Skin epidermis (tissue), 12 donors: ENCODE measurements around the gene SOS2.

Source experiments
- H3K27ac ChIP-seq, 21 experiments: fragments of 200-600 bp; sonication (generic) in 11 of 21; one replicate each; pipeline ENCODE4 v1.5.0; 2020; ENCODE audit warnings: mild to moderate bottlenecking in 3 of 21, inconsistent platforms in 2 of 21, moderate library complexity in 2 of 21
- H3K4me3 ChIP-seq, 7 experiments: fragments of 200-600 bp; sonication (generic) in 2 of 7; one replicate each; pipeline ENCODE4 v1.5.0; 2020; ENCODE audit warnings: inconsistent platforms in 2 of 7, mild to moderate bottlenecking in 2 of 7, moderate library complexity in 1 of 7

The SOS2 gene

DNA sequence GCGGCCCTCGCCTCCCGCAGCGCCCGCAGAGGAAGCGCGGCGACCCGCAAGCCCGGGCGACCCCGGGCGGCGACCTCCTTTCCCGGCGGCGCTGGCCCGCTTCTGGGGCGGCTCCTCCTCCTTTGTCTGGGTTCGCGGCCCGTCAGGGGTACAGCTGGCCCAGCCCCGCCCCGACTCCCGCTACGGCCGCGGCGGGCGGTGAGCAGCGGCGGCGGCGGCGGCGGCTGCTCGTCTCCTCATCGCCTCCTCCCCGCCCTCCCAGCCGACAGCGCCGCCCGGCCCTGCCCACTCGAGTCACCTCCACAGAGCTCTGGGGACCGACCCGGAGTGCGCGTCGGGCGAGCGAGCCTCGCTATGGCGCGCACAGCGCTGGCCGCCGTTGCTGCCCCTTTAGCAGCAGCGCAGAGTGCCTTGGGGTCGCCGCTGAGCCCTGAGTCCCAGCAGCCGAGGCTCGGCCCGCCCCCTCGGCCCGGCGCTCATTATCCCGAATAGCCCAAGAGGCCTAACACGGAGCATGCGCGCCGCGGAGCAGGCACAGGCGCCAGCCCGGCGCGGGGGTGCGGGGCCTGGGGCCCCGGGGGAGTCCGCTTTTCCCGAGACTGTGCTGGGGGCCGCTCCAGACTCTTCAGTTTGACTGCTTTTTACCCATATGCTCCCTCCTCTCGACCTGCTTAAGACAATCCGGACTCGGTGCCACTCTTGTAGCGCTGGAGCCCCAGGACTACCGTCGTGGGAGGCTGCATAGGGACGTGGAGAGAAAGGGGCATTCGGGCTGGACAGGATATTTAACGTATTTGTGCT lies at the start of gene SOS2:
TSS of gene SOS2 (minus strand) at position 104 of the 801 bp plus-strand sequence. CDS start 295 bp downstream, outside the sequence.
- H3K27ac ChIP-seq, result peak within 1 kb of the TSS; percentile 79 to 98 (median 94)
- peak within 1 kb of the TSS; percentile 68 to 91 (median 84) for H3K4me3 ChIP-seq

GRCh38 chr14:50272498-50272897 lies 41.1 kb upstream of the SOS2 start:
- H3K27ac ChIP-seq, result no peak overlapping the region
- no peak overlapping the region for H3K4me3 ChIP-seq

- H3K4me3 ChIP-seq, result no peak overlapping the region
- no peak overlapping the region for H3K27ac ChIP-seq
Measured at GRCh38 chr14:50270932-50271331, 39.6 kb upstream of the SOS2 start.

- Histone ChIP-seq H3K4me3 (no peak overlapping the region), H3K27ac (no peak overlapping the region)
Measured at GRCh38 chr14:50265029-50265428, 33.7 kb upstream of the SOS2 start.

DNA sequence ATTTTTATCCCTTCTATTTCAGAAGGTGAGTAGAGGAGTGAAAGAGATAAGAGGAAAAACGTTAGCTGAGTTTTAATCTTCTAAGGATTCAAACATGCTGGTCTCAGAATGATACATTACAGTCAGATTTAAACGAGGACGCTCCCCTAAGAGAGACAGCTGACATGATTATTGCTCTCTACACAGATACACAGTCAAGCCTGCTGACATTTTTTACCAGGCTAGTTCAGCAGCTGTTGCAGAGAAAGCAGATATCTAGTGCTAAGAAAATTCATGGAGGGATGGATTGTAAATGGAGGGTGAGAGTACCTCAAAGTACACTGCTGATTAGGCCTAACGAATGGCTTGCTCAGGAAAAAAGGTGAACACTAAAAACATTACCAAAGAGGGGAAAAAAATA lies 31.9 kb upstream of the SOS2 start:
- no peak overlapping the region for H3K27ac ChIP-seq

GRCh38 chr14:50262865-50263264 lies 31.5 kb upstream of the SOS2 start:
- no peak overlapping the region for H3K4me3 ChIP-seq
- H3K27ac ChIP-seq, result no peak overlapping the region

More for the DNA sequence above, 31.9 kb upstream of the SOS2 start:
- H3K4me3 ChIP-seq, result no peak overlapping the region

GRCh38 chr14:50260511-50260910 lies 29.1 kb upstream of the SOS2 start:
- H3K4me3 ChIP-seq, result no peak overlapping the region

DNA sequence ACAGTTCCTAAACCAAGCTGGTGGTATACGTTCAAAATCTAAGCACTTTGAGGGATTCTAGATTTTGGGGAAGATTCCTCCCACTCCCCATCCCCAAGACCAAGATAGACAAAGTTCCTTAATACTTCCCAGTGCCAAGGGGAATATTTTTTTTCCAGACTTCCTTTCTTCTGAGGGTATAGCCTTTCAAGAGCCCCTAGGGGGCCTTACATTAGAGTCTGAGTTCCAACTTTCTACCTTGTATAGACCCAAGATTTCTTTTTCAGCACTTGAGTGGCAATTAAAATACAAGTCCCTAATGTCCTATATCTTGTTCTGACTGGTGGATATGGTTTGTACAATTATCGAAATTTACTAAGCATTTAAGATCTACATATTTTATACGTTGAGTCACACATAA lies 28.7 kb upstream of the SOS2 start:
- H3K27ac ChIP-seq, result no peak overlapping the region
- H3K4me3 ChIP-seq, result no peak overlapping the region

More at GRCh38 chr14:50260511-50260910, 29.1 kb upstream of the SOS2 start:
- no peak overlapping the region for H3K27ac ChIP-seq

DNA sequence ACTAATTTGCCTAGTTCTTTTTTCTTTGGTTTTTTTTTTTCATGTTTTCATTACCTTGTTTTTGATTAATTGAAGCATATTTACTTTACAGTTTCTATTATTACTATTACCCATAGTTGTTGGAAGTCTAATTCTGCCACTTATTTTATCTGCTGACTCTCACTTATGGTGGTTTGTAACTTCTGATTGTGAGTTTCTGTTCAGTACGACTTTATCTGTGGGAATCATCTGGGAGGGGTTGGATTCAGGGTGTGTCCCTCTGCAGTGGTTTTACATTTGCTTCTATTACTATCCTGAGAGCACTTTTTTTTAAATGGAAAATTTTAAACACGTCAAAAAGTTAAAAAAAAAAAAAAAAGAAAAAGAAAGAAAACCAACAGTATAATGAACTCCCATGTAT lies 26.4 kb upstream of the SOS2 start:
- peak overlapping the region in 1 of 21 experiments; percentile 38 for H3K27ac ChIP-seq
- H3K4me3 ChIP-seq, result no peak overlapping the region

DNA sequence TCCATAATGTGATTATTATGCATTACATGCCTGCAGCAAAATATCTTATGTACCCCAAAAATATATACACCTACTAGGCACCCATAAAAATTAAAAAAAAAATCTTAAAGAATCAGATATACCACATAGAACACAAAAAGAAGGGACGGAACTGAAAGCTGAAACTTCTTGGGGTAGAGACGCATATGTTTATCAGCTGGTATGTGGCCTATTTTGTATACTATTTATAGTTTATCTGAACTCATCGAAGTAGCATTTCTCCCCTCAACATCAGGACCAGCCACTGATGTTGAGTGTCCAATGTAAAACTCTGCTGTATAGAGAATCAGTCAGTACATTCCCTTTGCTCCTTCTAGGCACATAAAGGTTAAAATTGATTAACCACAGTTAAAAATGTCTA lies 22.9 kb upstream of the SOS2 start:
- Histone ChIP-seq H3K4me3 (no peak overlapping the region), H3K27ac (no peak overlapping the region)

GRCh38 chr14:50249136-50249775 lies 17.9 kb upstream of the SOS2 start:
- Histone ChIP-seq H3K27ac (no peak overlapping the region), H3K4me3 (no peak overlapping the region)

GRCh38 chr14:50247245-50247644 lies 15.9 kb upstream of the SOS2 start:
- H3K27ac ChIP-seq, result no peak overlapping the region

GRCh38 chr14:50242566-50243310 lies 11.4 kb upstream of the SOS2 start:
- no peak overlapping the region for H3K27ac ChIP-seq
- no peak overlapping the region for H3K4me3 ChIP-seq

More at GRCh38 chr14:50247245-50247644, 15.9 kb upstream of the SOS2 start:
- H3K4me3 ChIP-seq, result no peak overlapping the region

DNA sequence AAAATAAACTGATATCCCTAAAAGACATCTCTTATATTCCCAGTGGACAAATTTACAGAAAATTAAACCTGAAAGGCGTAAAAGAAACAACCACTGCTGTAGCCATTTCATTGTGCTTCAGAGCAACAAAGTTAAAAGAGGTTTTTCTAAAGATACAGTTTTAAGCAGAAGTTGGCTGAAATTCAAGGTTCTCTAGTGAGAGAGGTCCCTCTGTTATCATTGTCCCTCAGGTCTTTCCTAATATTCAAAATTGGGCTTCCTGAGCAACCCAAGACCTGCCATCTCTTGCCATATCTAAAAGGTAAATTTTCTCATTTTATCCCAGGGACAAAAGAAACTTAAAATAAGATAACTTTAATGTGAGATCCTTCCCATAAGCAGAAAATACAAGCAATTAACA lies 10.7 kb upstream of the SOS2 start:
- no peak overlapping the region for H3K4me3 ChIP-seq
- no peak overlapping the region for H3K27ac ChIP-seq

DNA sequence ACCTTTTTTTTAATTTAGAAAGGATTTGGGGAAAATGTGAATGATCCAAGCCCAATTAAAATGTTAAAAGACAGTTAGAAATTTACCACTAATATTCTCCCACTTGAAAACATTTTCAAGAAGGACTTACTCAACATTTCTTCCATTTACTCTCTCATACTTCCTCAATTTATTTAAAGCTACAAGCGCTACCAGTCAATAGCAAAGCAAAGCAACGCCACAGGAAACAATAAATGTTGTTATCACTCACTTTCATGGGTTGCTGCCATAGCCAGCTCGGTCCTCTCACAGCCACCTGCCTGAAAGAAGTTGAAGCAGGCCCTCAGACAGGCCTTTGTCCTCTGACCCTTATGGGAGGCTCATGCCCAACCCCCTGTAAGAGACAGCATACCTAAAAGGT lies 6.0 kb upstream of the SOS2 start:
- no peak overlapping the region for H3K27ac ChIP-seq
- H3K4me3 ChIP-seq, result no peak overlapping the region

GRCh38 chr14:50233951-50234250 lies 2.5 kb upstream of the SOS2 start:
- no peak overlapping the region for H3K27ac ChIP-seq

GRCh38 chr14:50233166-50233950 lies 2.0 kb upstream of the SOS2 start:
- no peak overlapping the region for H3K4me3 ChIP-seq
- H3K27ac ChIP-seq, result peak overlapping the region in 1 of 21 experiments; percentile 3

More at GRCh38 chr14:50233951-50234250, 2.5 kb upstream of the SOS2 start:
- no peak overlapping the region for H3K4me3 ChIP-seq

GRCh38 chr14:50232276-50232642 lies 881 bp upstream of the SOS2 start:
- peak overlapping the region; percentile 68 to 91 (median 84) for H3K4me3 ChIP-seq

DNA sequence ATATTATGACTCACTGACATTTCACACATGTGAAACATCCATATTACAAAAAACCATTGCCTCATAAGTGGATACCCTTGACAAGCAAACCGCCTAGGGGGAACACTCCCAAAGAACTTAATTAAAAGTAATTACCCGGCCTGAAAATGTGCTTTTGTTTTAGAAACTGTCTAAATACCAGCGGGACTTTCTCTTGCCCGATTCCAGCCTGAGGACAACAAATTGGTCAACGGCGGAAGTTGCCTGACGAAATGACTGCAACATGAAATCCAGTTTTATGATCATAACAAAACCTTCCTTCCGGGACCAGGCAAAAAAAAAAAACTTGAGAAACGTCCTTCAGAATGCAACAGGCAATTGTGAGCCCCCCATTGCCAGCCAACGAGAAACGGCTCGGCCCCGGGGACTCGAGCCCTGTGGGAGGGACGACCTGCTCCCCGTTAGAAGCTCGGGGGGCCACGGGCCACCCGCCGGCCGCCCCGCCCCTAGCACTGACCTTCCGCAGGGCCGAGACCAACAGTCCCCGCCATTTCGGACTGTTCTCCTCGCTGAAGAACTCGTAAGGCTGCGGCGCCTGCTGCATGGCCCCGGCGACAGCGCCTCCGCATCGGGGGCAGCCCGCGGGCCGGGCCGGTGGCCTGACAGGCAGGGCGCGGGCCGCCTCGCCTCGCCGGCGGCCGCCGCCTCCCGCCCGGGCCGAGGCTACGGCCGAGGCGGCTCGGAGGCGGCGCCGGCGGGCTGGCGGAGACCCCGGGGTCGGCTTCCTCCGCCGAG lies 490 bp downstream of the SOS2 start:
- H3K4me3 ChIP-seq, result peak overlapping the region; percentile 68 to 91 (median 84)
- peak overlapping the region; percentile 79 to 98 (median 94) for H3K27ac ChIP-seq

More at GRCh38 chr14:50232276-50232642, 881 bp upstream of the SOS2 start:
- peak overlapping the region in 19 of 21 experiments; percentile 86 to 98 (median 94) for H3K27ac ChIP-seq
